GM12878 (cell line): ENCODE data around the gene OSGIN1. TPM values are rescaled to one million over a fixed set of nuclear protein-coding genes. Genes with fewer than 3 reads are reported as not detected.

Experiments
- ATAC-seq: fragments of 200-7000 bp; cut with Tn5 transposase; 3 replicates; pipeline ENCODE4 v1.9.1; 2020; ENCODE audit warnings: mild to moderate bottlenecking, moderate library complexity
- BruUV-seq: library from RNA; stranded (reverse); fragments of 400-500 nt; replicated peaks from 2 replicates; lab custom pipeline; 2021; lab: Mats Ljungman, UMichigan
- CTCF ChIA-PET: fragments of 300-600 bp; sonication (Branson Sonifier 250); formaldehyde crosslinking; extraction: SDS; loops from one replicate; lab custom pipeline; 2021; ENCODE audit warnings: inconsistent platforms; lab: Yijun Ruan, JAX
- POLR2A ChIA-PET: fragments of 350-600 bp; formaldehyde crosslinking; extraction: SDS; loops from one replicate; lab custom pipeline; 2021; ENCODE audit warnings: inconsistent platforms; lab: Charles Lee
- RAD21 ChIA-PET: fragments of 300-600 bp; sonication (Branson Sonifier 250); formaldehyde crosslinking; loops from one replicate; lab custom pipeline; 2023; ENCODE audit warnings: antibody characterized with exemption; ENCODE audit not compliant: unreplicated experiment; lab: Charles Lee
- SMC1A ChIA-PET: fragments of 300-600 bp; sonication (Branson Sonifier 250); formaldehyde crosslinking; loops from one replicate; lab custom pipeline; 2023; ENCODE audit not compliant: unreplicated experiment, uncharacterized antibody; lab: Charles Lee
- DNase-seq: peaks from one replicate; pipeline ENCODE4 v3.0.0-alpha.2; 2011; ENCODE audit warnings: low read depth, low spot score
- FAIRE-seq: peaks from 3 replicates; lab custom pipeline; 2011; peaks lifted over from hg19 to GRCh38; lab: Jason Lieb, UNC
- H2AFZ ChIP-seq: 2 replicates; pipeline ENCODE4 v1.6.0; 2011; ENCODE audit warnings: low read depth, low read length, control low read depth; ENCODE audit not compliant: control insufficient read depth
- H3K27ac ChIP-seq: 2 replicates; pipeline ENCODE4 v1.5.1; 2011; ENCODE audit warnings: control low read depth; ENCODE audit not compliant: control insufficient read depth, insufficient read depth
- H3K27me3 ChIP-seq, 2 experiments: replicated peaks in 1 of 2; 2 replicates each; pipeline versions ENCODE4 v1.6.0 to v1.6.1; 2011; ENCODE audit warnings: low read length in 1 of 2; ENCODE audit not compliant: control insufficient read depth in 2 of 2, insufficient read depth in 2 of 2
- H3K36me3 ChIP-seq, 2 experiments: 2 replicates each; pipeline ENCODE4 v1.5.1; 2011; ENCODE audit warnings: low read length in 1 of 2; ENCODE audit not compliant: control insufficient read depth in 2 of 2, insufficient read depth in 2 of 2
- H3K4me1 ChIP-seq: 2 replicates; pipeline ENCODE4 v1.6.1; 2011; ENCODE audit warnings: mild to moderate bottlenecking, low read length, moderate library complexity, mixed read lengths; ENCODE audit not compliant: control insufficient read depth, insufficient read depth
- H3K4me2 ChIP-seq: 2 replicates; pipeline ENCODE4 v1.6.0; 2011; ENCODE audit warnings: control low read depth; ENCODE audit not compliant: control insufficient read depth, insufficient read depth
- H3K4me3 ChIP-seq: fragments of 200-600 bp; sonication (generic); 2 replicates; pipeline ENCODE4 v1.5.1; 2016
- H3K79me2 ChIP-seq: 2 replicates; pipeline ENCODE4 v1.6.0; 2011; ENCODE audit warnings: low read length; ENCODE audit not compliant: control insufficient read depth, insufficient read depth
- H3K9ac ChIP-seq: 2 replicates; pipeline ENCODE4 v1.8.0; 2011; ENCODE audit warnings: low read length, control low read depth, mixed read lengths; ENCODE audit not compliant: control insufficient read depth, insufficient read depth
- H3K9me3 ChIP-seq: replicated peaks from 3 replicates; pipeline ENCODE4 v1.5.1; 2011; ENCODE audit warnings: mild to moderate bottlenecking, low read length; ENCODE audit not compliant: control insufficient read depth, insufficient read depth
- H4K20me1 ChIP-seq: 2 replicates; pipeline ENCODE4 v1.6.0; 2011; ENCODE audit not compliant: control insufficient read depth, insufficient read depth
- HCFC1 ChIP-seq: fragments of 150-350 bp; IDR thresholded peaks from 2 replicates; pipeline ENCODE4 v1.6.1; 2014; ENCODE audit warnings: low read length
- HDGF ChIP-seq: fragments of 450-650 bp; IDR thresholded peaks from 2 replicates; pipeline ENCODE4 v1.6.1; 2016; ENCODE audit warnings: antibody characterized with exemption
- WGBS: methylation state at CpG from one replicate; pipeline ENCODE4 v1.1.6; 2016; ENCODE audit warnings: low lambda C conversion rate; ENCODE audit not compliant: insufficient replicate concordance, insufficient coverage; ENCODE audit errors: missing lambda C conversion rate; 5-methylcytosine and 5-hydroxymethylcytosine counted together
- in situ Hi-C: fragments of 300-500 bp; cut with MboI; formaldehyde crosslinking; loops from 9 replicates; pipeline ENCODE4 v1.14.3; 2018; ENCODE audit warnings: mixed read lengths
- intact Hi-C: fragments of 100-400 bp; cut with micrococcal nuclease; formaldehyde crosslinking; loops from one replicate; pipeline ENCODE4 v1.14.2; 2022; ENCODE audit not compliant: unreplicated experiment
- polyA plus RNA-seq, 11 experiments: library from polyadenylated mRNA; depleted of rRNA in 4 of 11; unstranded in 6 of 11; stranded (reverse) in 5 of 11; fragments of >200 nt; fragmentation: Nextera tagmentation in 4 of 11; fragmentation: Illumina TruSeq in 1 of 11; extraction: Ambion mirVana in 4 of 11; extraction: Trizol in 1 of 11; gene quantifications; 1 replicate in 1 of 11; 2 replicates in 10 of 11; pipeline versions ENCODE4 v1.2.1 to v1.2.3, GENCODE V29; 2011 to 2016; ENCODE audit warnings: inconsistent platforms in 2 of 11, missing spikeins in 2 of 11, low read depth in 1 of 11
- total RNA-seq, 4 experiments: library from RNA; depleted of rRNA in 3 of 4; stranded (reverse); fragments of >200 nt in 3 of 4; fragmentation: Illumina TruSeq in 1 of 4; extraction: Trizol in 1 of 4; gene quantifications; 2 replicates each; pipeline versions ENCODE4 v1.2.1 to v1.2.3, GENCODE V29; 2013 to 2021
- TF ChIP-seq, protein P1 (sequence below): IDR thresholded peaks from 2 replicates; pipeline ENCODE4 v1.6.1; 2011; ENCODE audit warnings: mild to moderate bottlenecking, low read depth, low read length, moderate library complexity; ENCODE audit not compliant: insufficient replicate concordance
- TF ChIP-seq, protein P2 (sequence below): IDR thresholded peaks from 2 replicates; pipeline ENCODE4 v1.6.1; 2012; ENCODE audit warnings: low read depth, low read length, improper control_type of control experiment

OSGIN1 gene
- total and polyA plus RNA-seq, 10 of the 15 experiments (the other 5 are each of a cell fraction or from before 2014, with no cell fraction given) = 0.06 to 0.18 (median 0.13) TPM; not detected in 5

DNA sequence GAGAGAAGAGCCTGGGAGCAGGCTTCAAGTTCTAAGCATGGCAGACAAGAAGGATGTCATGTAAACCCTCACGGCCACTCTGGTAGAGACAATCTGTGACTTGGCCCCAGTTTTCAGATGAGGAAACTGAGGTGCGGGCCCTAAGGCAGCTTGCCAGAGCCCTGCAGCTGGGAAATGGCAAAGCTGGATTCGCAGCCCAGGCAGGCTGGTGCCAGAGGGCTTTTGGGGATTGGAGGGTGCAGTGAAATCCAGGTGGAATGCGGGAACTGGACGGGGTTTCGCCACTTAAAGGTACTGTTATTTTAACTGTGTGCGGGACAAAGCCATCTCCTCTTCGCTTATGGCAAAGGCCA, 477 bp upstream of the OSGIN1 start:
- H2AFZ ChIP-seq = peak overlapping the region; percentile 46; the same call in 1 of the 2 replicates
- intact Hi-C loops (loop anchor here (10.0 kb wide), 2 partner anchors 352 to 552 kb away; partner anchors contain the start of gene MEAK7), in situ Hi-C loops (loop anchor here (10.0 kb wide), 1 partner anchor 652 kb away; no protein-coding TSS in a partner anchor)
- H3K4me2 ChIP-seq = peak overlapping the region; percentile 97; the same call in 1 of the 2 replicates
- no peak for ATAC-seq
- POLR2A ChIA-PET = no interaction called here
- no TSS peak for BruUV-seq
- 61% methylated on average over 8 of the region's 8 CpGs for WGBS
- TF ChIP-seq, protein P1, sequence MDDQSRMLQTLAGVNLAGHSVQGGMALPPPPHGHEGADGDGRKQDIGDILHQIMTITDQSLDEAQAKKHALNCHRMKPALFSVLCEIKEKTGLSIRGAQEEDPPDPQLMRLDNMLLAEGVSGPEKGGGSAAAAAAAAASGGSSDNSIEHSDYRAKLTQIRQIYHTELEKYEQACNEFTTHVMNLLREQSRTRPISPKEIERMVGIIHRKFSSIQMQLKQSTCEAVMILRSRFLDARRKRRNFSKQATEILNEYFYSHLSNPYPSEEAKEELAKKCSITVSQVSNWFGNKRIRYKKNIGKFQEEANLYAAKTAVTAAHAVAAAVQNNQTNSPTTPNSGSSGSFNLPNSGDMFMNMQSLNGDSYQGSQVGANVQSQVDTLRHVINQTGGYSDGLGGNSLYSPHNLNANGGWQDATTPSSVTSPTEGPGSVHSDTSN = no peak
- no peak for TF ChIP-seq HDGF
- TF ChIP-seq, protein P2, sequence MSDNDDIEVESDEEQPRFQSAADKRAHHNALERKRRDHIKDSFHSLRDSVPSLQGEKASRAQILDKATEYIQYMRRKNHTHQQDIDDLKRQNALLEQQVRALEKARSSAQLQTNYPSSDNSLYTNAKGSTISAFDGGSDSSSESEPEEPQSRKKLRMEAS = no peak
- no peak for TF ChIP-seq HCFC1
- H3K27me3 ChIP-seq = no peaks in the 10 kb centered on the region
- H4K20me1 ChIP-seq = no peaks in the 10 kb centered on the region
- SMC1A ChIA-PET = no interaction called here
- H3K4me3 ChIP-seq = no peak overlapping the region
- CTCF ChIA-PET = no interaction called here
- RAD21 ChIA-PET = no interaction called here
- no peaks in the 10 kb centered on the region for H3K9me3 ChIP-seq
- no peak overlapping the region for H3K9ac ChIP-seq
- no peak for DNase-seq
- no peak overlapping the region for H3K27ac ChIP-seq
- no peaks in the 10 kb centered on the region for H3K36me3 ChIP-seq
- FAIRE-seq = no peak
- peaks cover 3% of the 10 kb centered on the region; the same call in 1 of the 2 replicates for H3K4me1 ChIP-seq
- no peaks in the 10 kb centered on the region for H3K79me2 ChIP-seq
